Erythroblast (primary cell): Measurements from ENCODE around the gene CDHR2.

ENCODE experiments used
- GATA1 ChIP-seq: IDR thresholded peaks from 2 replicates; pipeline ENCODE4 v1.6.1; 2011; ENCODE audit warnings: low read depth, mild to moderate bottlenecking, control low read depth, low read length, moderate library complexity
- POLR2A ChIP-seq: IDR thresholded peaks from 2 replicates; pipeline ENCODE4 v1.6.1; 2011; ENCODE audit warnings: mild to moderate bottlenecking, low read length

DNA sequence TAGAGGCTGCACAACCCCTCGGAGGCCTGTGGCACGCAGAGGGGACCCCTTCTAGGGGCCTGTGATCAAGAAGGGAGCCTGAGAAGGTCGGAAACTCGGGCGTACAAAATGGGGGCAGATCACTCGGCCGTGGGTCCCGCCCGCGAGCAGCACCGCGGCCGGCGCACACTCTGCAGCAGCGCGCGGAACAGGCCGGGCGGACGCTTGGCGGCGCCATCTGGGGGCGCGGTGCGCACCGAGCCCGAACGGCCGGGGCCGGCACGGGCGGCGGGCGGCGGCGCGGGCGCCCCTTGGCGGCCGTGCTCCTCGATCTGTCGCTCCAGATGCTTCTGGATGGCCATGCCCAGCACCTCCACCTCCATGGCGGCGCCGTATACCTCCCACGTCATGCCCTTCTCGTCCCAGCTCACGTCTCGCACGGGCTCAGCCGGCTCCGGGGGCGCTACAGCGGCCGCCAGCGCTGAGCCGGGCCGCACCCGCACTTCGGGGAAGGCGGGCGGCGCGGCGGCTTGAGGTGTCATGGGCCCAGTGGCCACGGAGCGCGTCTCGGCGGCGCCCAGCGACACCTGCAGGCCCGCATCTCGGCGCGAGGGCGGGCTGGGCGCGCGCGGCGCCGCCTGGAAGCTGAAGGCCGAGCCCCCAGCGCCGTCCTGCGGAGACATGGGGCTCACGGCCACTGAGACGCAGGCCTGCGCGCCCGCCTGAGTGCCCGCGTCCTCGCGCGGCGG lies 47.7 kb downstream of the CDHR2 start:
- TF ChIP-seq POLR2A (no peak), GATA1 (no peak)
